ENCODE measurements around the gene POR.
"Not testable (repeated sequence)": the region's sequence is repeated elsewhere in the genome, so short reads cannot be mapped to it uniquely, and the experiment has no call there.

Gene POR

GRCh38 chr7:75994388-75995051 is 79.6 kb downstream of the POR start, which contains the start of gene TMEM120A:
TSS of gene TMEM120A (minus strand) at chr7:75994595. CDS start at chr7:75994570, 25 bp downstream.
- DNase-seq, result peak; percentile 51

- no peak for DNase-seq
Measured at GRCh38 chr7:75995052-75995471, 80.1 kb downstream of the POR start.

GRCh38 chr7:75995996-75996395 is 81.0 kb downstream of the POR start:
- no peak for DNase-seq

- no peak for DNase-seq
Measured at GRCh38 chr7:75996476-75996875, 81.5 kb downstream of the POR start.

DNA sequence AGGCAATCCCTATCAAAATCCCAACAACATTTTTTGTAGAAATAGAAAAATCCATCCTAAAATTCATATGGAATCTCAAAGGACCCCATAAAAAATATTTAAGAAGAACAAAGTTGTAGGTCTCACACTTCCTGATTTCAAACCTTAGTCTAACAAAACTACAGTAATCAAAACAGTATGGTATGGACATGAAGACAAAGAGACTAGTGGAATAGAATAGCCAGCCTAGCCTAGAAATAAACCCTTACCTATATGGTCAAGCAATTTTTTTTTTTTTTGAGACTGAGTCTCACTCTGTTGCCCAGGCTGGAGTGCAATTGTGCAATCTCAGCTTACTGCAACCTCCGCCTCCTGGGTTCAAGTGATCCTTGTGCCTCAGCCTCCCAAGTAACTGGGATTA is 83.1 kb downstream of the POR start:
- DNase-seq, result no peak

- no peak for DNase-seq
Measured at GRCh38 chr7:76000566-76000965, 85.6 kb downstream of the POR start.

- DNase-seq, result no peak
Measured at GRCh38 chr7:76002139-76002538, 87.2 kb downstream of the POR start.

DNA sequence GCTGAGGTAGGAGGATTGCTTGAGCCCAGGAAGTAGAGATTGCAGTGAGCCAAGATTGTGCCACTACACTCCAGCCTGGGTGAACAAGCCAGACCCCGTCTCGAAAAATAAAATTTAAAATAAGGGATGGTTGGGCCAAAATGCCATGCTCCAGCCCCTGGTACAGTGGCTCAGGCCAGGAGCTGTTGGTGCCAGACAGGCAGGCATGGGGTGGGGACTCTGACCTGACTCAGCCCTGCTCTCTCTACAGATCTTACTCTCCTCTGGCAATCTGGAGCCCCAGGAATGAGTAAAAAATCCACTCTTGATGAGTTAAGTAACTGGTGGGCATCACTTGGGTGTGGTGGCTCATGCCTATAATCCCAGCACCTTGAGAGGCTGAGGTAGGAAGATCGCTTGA is 87.9 kb downstream of the POR start:
- DNase-seq, result no peak

DNA sequence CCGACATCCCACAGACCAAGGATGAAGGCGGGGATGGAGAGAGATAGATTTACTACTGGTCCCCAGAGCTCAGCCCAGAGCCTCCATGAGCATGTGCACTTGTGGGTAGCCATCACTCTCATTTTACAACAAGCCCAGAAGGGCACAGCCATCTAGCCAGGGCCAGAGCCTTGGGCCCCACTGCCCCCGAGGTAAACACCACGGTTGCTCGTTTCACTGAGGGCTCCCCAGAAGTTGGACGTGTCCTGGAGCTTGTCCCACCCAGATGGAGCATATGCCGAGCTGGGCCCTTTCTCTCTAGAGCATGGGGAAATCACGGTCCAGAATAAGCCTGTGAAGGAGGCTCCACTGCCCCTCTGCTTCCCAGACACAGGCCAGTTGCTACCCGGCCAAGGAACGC is 88.4 kb downstream of the POR start:
- no peak for DNase-seq

GRCh38 chr7:76005004-76005403 is 90.0 kb downstream of the POR start:
- not testable (repeated sequence) for DNase-seq

GRCh38 chr7:76008156-76008687 is 93.3 kb downstream of the POR start:
- DNase-seq, result no peak

DNA sequence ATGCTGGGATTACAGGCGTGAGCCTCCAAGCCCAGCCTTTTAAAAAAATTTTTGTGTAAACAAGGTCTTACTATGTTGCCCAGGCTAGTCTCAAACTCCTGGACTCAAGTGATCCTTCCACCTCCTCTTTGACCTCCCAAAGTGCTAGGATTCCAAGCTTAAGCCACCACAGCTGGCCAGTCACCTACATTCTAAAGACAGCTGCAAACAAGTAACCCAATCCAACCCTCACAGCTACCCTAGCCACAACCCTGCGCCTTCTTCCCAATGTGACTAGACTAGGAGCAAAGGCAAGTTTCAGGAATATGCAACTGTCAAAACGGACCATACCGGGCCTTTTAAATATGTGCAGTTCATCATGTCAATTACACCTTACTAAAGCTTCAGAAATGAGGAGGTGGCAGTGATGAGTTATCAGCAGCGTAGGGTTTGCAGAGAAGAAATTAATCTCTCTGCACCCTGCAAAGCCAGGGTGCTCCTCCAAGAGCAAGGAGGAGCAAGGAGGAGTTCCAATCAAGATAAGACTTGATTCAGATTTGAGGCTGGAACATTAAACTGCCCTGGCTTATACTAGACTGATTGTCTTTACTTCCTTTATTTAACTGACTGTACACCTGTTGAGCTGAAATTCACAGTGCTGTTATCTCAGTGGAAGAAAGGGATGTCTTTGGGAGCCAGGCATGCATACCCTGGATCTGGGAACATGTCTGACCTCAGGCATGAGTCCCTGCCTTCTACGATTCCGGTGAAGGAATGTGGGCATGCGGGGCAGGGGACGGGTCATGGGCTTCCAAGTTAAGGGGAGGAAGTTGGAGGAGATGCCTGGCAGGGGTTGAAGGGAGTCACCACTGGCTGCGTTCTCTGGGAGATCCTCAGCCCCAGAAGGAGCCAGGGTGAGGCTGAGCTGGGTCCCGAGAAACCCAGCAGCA is 95.0 kb downstream of the POR start:
- DNase-seq, result no peak

GRCh38 chr7:76011442-76011861 is 96.5 kb downstream of the POR start:
- no peak for DNase-seq

GRCh38 chr7:76016191-76016947 is 101.4 kb downstream of the POR start:
- DNase-seq, result no peak

DNA sequence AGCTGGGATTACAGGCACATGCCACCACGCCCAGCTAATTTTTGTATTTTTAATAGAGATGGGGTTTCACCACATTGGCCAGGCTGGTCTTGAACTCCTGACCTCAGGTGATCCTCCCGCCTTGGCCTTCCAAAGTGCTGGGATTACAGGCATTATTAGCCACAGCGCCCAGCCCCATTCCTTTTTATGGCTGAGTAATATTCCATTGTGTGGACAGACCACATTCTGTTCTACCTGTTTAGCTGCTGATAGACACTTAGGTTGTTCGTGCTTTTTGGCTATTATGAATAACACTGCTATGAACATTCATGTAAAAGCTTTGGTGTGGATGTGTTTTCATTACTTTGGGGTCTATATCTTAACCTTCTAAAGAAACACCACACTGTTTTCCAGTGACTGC is 103.6 kb downstream of the POR start:
- DNase-seq, result not testable (repeated sequence)

DNA sequence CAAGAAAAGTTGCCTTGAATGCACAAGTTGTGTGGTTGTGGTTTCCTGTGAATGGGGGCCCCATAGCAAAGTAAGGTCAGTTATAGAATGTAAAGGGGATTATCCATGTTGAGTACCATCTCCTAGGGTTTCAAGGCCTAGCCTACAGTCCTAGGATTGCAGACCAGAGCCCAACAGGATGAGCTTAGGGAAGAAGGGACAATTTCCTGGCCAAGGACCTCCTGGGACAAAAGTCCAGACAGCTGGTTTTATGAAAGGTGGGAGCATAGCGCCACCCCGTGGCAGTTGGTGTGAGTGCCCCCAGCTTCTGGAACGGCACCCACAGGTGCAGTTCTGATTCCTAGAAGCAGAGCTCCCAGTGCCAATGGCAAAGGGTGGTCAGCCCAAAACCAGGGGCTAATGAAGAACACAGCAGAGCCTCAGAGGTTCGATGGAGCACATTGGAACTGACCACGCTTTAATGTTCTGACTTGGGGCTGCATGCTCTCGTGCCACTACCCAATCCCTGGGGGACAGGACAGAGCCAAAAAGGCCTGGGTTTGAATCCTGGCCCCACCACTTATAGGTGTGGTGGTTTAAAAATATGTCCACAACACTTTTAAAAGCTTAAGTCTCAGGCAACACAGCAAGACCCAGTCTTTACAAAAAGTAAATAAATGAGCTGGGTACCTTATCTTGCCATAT is 105.2 kb downstream of the POR start:
- peak; percentile 2 for DNase-seq

- no peak for DNase-seq
Measured at GRCh38 chr7:76022026-76022780, 107.2 kb downstream of the POR start.

DNA sequence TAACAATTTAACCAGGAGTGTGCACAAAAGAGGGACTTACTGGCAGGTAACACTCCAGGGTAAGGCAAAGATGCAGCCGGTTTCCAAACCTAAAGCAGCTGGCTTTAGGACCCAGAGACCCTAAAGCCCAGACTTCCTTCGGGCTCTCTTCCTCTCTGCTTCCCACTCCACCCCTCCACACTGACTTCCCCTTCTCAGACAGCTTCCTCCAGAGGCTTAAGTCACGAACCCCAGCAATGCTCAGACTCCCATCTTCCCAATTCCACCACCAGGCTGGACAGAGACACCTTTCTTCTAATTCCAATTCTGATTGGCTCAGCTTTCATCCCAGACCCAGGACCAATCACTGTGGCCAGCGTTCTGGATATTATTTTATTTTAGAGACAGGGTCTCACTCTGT is 108.0 kb downstream of the POR start:
- no peak for DNase-seq

DNA sequence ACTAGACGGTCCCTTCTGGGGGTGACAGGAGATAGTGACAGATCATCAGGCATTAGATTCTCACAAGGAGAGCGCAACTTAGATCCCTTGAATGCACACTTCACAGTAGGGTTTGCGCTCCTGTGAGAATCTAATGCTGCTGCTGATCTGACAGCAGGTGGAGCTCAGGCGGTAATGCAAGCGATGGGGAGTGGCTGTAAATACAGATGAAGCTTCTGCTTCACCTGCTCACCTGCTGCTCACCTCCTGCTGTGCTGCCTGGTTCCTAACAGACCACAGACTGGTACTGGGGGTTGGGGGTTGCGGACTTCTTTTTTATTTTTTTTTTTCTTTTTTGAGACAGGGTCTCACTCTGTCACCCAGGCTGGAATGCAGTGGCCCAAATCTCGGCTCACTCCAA is 114.7 kb downstream of the POR start:
- not testable (repeated sequence) for DNase-seq

DNA sequence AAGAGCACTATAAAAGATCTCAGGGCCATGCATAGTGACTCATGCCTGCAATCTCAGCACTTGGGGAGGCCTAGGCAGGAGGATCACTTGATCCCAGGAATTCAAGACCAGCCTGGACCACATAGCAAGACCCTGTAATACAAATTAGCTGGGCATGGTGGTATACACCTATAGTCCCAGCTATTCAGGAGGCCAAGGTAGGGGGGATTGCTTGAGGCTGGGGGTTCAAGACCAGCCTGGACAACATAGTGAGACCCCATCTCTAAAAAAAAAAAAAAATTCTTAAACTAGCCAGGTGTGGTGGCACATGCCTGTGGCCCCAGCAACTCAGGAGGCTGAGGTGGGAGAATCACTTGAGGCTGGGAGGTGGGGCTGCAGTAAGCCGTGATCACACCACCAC is 117.0 kb downstream of the POR start:
- DNase-seq, result no peak

Data from NCI-H1417 treated with DMSO at 0.1 percent for 48 hours (cell line).